MV-4-11 (cell line): ENCODE results near the gene CWC15.
"Not testable (repeated sequence)": the region's sequence is repeated elsewhere in the genome, so short reads cannot be mapped to it uniquely, and the experiment has no call there.

ENCODE experiments used
- DNase-seq: peaks from one replicate; lab custom pipeline; 2025; lab: John Stamatoyannopoulos, UW

CWC15 gene

DNA sequence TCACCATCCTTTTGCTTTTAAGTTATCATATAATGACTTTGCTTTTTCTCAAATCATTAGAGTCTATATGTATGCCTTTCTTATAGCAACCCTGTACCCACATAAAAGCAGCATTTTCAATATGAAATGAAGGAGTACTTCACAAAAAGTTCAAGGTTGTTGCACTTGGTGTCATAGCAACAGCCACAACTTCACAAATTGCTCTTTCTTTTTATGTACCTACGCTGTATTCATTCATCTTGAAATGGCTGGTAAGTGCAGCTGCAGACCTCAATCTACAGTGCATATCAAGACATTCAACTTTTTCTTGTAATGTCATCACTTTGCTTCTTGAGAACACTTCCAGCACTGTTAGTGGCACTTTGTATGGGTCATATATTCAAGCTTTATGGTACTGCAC is 18.6 kb downstream of the CWC15 start:
- DNase-seq: no peak

DNA sequence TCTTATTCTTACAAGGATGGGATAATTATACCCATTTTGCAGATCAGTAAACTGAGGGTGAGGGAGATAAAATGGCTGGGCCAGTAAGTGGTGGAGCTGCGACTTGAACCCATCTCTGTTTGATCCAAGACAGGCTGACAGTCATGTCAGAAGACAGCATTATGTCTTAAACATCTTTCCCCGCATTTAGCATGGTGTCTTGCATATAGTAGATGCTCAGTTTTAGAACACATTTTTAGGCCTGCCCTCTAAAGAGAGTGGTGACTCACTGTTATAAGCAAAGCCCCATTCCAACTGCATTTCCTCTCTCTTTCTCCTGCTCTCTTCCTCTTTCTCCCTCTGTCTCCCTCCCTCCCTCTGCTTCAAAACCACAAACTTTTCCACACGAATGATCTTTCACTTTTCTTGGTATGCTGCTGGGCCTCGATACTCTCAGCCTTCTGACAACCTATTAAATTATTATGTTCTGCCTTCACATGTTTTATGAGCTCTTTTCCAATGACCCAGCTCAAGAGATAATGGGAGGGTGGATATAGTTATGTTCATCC is 25.2 kb downstream of the CWC15 start:
- peak; percentile 85 for DNase-seq

DNA sequence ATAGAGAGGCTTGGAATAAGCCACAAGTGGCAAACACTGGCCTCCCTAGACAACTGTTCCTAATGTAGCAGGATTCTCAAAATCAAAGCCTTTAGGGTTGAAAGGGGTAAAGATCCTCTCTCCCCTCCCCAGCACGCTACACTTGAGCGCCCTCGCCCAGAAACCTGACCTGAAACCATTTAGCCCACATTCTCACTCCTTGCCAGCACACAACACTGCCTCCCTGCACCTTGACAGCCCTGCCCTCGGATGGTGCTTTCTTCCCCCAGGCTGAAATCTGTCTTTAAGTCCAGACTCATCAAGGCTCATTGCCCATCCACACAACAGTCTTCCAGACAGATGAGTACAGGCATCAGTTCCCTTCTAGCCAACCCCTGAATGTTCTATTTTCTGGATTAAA is 26.5 kb downstream of the CWC15 start:
- no peak for DNase-seq

DNA sequence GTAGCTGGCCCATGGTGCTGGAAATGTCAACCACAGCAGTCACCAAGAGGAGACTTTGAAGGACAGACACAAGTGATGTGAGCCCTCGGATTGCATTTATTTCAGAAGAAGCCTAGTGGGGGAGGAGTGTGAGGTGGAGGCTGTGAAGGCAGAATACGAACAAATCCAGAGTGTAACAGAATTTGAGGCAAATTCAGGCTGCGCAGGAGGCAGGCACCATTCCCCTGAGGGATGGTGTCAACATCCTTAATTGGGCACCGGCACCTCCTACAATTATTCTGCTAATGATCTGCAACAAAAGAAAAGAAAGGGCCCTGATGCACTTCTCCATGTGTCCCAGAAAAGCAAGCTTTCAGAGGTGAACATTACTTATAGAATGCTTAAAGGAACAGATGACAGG is 32.2 kb downstream of the CWC15 start:
- no peak for DNase-seq

DNA sequence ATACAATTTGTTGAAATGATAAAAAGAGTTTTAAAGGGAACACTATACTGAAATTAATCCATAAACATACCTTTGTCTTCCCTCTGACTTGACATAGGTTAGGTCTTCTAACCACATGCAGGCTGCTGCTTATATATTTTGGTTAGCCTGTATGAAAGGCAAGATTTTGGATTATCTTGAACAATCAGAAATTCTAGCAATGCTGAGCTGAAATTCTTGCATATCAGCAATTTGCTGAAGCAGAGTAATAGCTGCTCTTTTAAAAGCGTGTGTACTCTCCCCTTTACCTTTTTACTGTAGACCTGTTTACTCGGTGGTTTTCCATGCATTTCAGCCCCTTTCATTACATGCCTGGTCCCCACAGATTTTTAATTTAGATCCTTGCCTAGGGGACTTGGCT is 34.0 kb downstream of the CWC15 start:
- DNase-seq: no peak

DNA sequence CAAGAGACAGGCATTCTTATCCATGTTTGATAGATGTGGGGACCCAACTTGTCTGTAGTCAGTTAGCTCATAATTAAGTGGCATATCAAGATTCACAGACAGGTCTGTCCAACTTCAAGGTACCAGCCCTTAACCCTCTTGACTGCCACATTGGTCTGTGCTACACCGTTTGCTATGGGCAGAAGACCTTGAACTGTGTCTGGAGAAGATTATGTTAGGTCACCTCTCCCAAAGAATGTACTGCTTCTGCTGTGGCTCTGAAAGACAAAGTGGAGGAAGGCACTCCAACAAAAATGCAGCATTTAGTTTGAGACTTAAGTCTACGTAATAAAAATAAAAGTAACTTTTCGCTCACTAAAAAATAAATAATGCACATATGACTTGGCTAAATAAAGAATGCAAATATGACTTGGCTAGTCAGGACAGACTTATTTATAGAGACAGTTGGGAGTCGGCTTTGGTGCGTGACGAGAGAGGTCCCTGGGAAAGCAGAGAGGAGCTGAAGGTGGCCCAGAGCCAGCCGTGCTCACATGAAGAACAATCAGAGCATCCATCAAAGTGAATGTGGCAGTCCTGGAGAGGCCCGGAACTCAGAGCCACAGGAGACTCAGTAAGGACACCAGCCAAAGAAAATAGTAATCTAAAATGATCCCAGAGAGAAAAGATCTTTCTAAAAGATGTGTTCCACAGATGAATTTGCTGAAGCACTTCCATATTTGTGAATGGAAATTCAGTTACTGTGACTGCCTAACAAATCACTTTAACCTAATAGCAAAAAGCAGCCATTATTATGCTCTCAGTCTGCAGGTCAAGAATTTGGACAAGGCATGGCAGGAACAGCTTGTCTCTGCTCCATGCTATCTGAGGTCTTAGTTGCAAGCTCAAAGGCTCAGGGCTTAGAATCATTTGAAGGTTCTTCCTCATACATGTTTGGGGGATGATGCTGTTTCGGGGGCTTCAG is 35.0 kb downstream of the CWC15 start:
- no peak for DNase-seq

DNA sequence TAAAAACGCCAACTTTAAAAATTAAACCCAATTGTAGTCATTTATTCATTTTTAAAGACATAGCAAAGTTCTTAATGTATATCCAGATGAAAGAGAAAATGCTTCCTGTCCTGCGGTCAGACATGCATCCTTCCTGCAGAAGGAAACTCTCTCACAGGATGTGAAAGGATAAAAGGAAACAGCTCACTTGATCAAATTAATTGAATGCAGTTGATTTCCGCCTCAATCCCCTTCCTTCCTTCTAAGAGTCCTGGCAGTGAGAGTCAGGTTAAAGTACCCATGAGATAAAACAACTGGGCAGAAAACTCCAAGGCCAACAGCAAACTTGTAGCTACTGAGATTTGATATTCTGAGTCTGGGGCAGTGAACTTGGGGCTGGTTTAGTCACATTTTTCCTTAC is 38.5 kb downstream of the CWC15 start:
- no peak for DNase-seq

DNA sequence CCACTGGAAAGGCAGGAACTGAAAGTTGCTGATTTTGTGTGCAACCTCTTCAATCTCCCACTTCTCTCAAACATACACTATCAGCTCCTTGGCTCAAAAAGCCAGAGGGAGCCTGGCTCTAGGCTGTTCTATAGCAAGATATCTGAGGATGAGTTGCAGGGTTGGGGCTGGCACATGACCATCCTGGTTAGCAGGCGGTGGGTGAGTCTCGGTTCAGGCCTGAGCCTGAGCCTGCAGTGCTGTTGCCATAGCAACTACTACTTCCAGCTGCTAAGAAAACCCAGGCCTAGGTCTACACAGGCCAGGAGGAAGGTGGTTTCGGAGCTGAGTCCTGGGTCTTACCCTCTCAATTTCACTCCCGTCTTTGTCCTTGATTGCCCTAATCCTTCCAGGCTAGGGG is 39.0 kb downstream of the CWC15 start:
- DNase-seq: no peak

DNA sequence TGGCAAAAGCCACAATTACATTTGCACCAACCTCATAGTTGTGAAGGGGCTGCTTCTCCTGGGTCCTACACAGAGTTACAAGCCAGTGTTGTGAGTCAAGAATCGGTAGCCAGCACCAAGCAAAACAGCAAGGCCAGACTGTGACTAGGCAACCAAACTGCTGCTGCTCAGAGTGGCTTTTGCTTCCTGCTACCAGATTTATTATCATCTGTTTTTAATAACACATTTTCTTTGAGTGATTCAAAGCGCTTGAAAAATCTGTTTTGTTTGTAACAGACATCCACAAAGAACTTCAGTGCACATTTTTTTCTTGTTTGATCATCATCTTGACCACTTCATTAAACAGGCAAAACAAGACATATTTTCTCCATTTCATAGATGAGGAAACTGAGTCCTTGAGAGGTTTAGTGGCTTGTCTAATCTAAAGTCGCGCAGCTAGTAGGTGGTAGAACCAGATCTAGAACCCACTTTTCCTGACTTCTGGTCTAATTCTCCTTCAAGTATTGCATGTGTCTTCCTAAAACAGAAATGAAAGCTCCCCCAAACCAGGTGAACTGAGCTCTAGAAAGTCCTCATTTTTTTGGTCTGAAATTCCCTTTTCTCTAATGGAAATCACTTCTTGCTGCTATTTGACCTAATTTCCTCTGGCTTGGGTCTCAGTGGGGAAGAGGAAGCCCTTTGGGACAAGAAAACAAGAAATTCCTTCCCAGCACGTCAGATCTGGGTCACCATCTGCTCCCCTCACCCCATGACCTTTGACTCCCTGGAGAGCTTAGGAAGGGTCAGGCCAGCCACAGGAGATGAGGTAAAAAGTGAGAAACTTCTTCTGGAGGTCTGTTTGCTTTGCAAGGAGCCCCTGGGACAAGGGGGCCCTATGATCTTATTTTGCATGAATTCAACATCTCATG is 39.9 kb downstream of the CWC15 start:
- DNase-seq: no peak

DNA sequence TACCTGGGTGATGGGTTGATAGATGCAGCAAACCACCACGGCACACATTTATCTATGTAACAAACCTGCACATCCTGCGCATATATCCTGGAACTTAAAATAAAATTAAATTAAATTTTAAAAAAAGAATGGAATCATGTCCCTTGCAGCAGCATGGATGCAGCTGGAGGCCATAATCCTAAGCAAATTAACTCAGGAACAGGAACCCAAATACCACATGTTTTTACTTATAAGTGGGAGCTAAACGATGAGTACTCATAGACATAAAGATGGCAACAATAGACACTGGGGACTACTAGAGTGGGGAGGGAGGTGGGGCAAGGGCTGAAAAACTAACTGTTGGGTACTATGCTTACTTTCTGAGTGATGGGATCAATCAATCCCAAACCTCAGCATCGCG is 40.9 kb downstream of the CWC15 start:
- DNase-seq: no peak

DNA sequence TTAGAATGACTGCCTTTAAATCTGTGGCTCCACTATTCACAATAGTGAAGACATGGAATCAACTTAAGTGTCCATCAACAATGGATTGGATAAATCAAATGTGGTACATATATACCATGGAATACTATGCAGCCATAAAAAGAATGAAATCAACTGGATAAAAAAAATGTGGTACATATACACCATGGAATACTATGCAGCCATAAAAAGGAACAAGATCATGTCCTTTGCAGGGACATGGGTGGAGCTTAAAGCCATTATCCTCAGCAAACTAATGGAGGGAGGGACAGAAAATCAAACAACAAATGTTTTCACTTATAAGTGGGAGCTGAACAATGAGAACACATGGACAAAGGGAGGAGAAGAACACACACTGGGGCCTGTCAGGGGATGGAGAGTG is 41.3 kb downstream of the CWC15 start:
- DNase-seq: not testable (repeated sequence)

DNA sequence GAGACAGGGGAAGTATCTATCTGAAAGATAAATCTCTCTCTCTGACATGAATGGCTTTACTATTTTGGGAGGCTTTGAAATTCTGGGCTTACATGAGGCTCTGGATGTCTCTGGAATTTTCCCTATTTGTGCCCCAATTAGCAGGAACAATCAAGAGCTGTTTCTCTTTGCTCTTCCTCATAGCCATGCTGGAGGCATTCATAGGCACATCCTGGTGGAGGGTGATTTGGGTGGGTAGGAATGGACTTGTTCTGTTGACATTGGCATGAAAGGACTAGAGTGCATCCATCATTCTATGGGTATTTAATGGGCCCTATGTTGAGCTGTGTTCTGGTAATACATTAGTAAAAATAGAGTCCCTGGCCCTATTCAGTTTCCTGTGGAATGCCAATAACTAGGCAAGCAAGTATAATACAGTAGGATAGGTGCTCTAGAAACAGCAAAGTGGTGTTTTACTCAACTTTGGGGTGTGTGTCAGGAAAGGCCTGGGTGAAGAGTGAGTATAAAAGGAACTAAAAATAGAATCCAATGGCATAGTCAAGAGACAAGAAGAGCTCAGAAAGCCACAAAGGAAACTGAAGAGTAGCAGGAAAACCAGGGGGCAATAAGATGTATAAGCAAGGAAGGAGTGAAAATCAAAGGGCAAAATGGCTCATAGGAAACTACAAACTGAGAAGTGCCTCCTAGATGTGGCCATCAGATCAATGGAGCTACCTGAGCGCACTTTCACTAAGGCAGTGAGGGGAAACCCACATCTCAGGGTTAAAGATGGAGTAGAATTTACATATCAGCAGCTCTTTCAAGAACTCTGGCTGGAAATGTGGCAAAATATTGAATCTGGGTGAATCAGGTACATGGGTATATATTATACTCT is 45.0 kb downstream of the CWC15 start:
- DNase-seq: peak; percentile 23

DNA sequence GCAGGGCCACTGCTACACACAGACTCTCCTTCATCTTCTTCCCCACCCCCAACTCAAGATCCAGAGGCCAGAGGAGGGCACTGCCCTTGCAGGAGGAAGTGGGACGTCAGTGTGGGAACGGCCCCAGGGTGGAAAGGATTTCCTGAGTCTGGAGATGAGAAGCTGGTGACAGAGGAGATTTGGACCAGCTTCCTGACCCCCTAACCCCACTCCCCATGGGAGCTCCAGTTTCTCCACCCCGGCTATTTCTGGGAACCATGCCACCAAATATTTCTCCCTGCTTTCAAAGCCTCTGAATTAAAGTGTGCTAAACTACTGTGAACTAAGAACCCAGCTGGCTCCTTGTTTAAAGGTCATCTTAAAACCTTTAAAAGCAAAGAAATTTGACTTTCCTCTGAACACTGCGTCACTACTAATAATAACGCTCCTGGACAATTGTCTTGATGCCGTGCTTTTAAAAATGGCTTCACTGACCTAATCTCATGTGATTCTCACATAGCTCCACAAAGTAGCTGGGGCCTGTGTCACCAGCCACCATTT is 46.6 kb downstream of the CWC15 start:
- DNase-seq: peak; percentile 69

DNA sequence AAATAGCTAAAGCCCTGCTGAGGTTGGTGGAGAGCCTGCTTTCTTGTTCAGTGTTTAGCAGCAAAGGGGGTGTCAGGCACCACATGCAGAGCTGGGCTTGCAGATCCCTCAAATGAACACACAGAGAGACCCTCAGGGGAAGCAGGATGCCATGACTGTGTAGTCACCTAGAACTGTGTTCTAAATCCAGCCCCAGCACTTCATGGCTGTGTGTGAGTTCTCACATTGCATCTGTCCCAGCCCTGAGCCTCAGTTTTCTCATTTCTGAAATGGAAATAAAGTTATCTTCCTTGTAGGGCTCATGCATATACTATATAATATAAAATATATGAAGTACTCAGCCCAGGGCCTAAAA is 47.1 kb downstream of the CWC15 start:
- DNase-seq: no peak

DNA sequence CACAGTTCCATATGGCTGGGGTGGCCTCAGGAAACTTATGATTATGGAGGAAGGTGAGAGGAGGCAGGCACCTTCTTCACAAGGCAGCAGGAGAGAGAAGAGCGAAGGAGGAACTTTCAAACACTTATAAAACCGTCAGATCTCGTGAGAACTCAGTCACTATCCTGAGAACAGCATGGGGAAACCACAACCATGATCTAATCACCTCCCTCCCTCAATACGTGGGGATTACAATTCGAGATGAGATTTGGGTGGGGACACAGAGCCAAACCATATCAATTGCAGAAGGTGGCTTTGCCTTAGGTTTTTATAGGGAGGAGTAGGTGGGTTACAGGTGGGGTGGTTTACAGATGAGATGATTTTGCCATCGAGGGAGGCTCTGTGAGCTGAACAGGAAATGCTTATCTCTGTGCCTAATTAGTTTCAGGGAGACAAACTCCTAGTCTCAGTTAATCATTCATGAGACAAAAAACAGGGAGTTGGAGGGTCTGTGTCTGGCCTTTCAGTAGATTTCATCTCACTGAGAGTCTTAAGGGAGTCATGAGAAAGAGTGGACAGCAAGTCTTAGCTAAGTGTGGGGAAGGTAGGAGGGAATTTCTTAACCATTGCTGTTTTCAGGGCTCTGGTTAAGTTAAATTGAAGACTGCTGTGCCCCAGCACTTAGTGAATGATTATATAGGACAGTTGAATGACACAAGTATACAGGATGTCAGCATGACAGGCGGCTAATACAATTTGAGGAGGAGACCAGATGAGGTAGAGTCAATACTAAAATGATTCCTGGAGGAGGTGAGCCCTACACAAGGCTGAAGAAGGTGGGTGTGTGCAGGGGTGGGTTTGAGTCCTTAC is 47.7 kb downstream of the CWC15 start:
- DNase-seq: no peak

DNA sequence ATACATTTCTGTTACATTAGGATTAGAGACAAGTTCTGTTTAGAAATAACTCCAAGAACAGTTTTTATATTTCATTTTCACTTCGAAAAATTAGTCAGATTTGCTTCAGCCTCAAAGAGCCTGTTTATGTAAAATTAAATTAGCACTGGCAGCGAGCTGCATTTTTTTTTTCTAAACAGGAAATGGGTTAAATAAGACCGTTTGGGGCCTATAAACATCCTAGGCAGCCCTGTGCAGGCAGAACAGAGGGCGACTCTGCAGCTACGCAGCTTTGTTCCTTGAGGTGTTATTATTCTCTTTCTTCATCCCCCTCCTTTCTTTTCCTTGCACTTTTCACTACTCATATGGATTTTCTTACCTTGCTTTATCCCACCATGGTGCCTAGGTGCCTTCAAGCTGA is 48.7 kb downstream of the CWC15 start:
- DNase-seq: no peak

DNA sequence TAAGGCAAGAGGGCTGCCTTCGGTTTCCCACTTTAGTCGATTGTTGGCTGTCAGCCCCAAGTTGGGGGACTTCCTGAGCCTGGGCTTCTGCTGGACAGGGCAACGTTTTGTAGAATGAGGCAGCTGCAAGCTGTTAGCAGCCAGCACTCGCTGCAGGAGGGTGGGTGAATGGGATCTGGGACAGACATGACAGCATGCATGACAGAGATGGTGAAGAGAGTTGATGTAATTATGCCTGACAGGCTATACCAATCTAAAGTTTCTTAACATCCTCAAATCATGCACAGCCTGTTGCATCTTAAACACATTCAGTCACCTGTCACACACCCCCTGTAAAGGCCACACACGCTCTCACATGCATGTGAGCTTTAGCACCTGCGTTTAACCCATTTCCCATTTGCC is 49.2 kb downstream of the CWC15 start:
- DNase-seq: no peak

DNA sequence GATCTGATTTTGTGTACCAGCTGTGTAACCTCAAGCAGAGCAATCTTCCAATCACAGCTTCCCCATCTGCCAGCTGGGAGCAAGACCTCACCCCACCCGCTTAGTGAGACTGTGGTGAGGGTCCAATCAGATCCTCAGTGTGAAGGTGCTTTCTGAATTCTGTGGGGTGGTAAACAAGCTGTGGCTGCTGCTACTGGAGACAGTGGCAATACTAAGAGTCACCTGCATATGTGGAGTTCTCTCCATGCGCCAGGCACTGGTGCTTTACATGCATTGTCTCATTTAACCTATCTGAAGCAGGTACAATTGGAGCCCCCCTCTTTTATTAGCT is 50.4 kb downstream of the CWC15 start:
- no peak for DNase-seq

DNA sequence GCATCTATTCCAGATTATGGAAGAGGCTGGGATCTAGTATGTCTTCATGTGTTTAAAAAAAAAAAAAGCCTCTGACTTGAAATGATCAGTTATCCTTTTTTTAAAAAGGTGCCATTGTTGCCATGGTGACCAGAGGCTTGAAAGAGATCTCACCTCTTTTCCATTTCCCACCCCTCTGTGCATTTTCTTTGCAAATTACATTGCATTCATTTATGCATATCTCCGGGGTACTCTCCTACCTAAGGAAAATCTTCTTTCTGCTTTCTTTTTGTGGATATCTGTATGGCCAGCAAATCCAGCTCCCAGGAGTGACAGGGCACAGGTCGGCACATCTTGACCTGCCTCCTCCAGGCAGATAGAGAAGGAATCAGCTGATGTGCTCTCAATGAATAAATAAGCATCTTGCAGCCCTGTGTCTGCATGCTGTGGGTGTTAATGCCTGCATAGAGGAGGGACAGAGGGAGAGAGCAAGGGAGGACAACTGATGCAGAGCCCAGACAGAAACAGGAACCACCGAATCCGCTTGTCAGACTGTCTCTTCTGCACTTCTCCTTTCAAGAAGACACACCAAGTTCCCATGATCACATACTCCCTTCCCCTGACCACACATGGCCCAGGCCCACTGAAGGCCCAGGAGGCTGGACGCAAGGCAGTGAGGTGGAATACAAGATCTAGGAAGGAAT is 50.9 kb downstream of the CWC15 start:
- peak; percentile 88 for DNase-seq

DNA sequence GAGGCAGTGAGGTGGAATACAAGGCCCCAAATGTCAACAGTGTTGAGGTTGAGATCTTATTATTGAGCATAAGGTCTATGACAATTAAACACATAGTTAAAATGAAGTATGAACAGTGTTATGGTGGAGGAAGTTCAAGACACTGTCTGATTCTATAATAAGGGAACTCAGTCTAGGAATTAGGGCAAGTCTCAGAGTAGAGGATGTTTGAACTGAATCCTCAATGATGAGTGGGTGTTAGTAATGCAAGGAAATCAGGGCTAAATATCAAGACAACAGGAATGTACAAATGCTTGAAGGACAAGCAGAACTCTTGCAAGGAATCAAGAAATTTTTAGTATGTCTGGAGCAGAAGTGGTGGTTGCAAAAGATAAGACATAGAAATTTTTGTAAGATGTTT is 53.0 kb downstream of the CWC15 start:
- DNase-seq: no peak
